ENCODE results near the gene COPB2. TPM values are rescaled to one million over a fixed set of nuclear protein-coding genes. Genes with fewer than 3 reads are reported as not detected.

COPB2 gene
- total RNA-seq, 4 donors from 2014 or later = 38.9 to 43.4 (median 42.1) TPM

DNA sequence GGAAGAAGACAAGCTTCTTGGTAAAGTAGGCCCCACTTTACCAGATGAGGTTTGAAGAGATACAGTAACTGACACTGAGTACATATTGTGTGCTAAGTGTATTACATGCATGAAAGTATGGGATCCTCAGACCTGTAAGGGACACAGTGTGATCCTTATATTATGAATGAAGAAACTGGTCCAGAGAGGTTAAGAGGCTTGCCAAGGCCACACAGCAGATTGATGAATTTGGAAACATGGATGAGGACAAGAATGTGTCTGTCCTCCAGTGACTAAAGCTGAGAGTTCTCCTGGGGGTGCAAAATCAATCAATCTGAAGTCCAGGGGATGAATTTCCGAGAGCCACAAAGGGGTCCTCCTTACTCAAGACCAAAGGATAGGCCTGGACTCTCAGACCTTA, 77.0 kb downstream of the COPB2 start:
- H3K27me3 ChIP-seq = peaks cover 0 to 2% (median 0%) of the 10 kb centered on the region in 3 donors
- no peak for DNase-seq
- intact Hi-C loops (cut with DNase I; ENCODE audit: low total_unique reads) (no loop called here), in situ Hi-C loops (cut with MboI; ENCODE audit: low sequenced_read_pairs in 4 of 4) (loop anchor here in 2 of 4 donors (25.0 kb wide), 2 partner anchors 200 to 375 kb away; partner anchors contain the start of genes FOXL2 (in 1 of the 2) and FOXL2NB (in 1 of the 2))
- no peak overlapping the region for H3K4me3 ChIP-seq
- TF ChIP-seq POLR2A (IDR thresholded peaks at IDR 0.05) = no peak
- TF ChIP-seq, protein P1, sequence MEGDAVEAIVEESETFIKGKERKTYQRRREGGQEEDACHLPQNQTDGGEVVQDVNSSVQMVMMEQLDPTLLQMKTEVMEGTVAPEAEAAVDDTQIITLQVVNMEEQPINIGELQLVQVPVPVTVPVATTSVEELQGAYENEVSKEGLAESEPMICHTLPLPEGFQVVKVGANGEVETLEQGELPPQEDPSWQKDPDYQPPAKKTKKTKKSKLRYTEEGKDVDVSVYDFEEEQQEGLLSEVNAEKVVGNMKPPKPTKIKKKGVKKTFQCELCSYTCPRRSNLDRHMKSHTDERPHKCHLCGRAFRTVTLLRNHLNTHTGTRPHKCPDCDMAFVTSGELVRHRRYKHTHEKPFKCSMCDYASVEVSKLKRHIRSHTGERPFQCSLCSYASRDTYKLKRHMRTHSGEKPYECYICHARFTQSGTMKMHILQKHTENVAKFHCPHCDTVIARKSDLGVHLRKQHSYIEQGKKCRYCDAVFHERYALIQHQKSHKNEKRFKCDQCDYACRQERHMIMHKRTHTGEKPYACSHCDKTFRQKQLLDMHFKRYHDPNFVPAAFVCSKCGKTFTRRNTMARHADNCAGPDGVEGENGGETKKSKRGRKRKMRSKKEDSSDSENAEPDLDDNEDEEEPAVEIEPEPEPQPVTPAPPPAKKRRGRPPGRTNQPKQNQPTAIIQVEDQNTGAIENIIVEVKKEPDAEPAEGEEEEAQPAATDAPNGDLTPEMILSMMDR (IDR thresholded peaks at IDR 0.05 in 4 of 5, conservative IDR thresholded peaks at IDR 0.05 in 1 of 5) = no peak
- no peaks in the 10 kb centered on the region for H3K4me1 ChIP-seq
- no peak for ATAC-seq
- H3K36me3 ChIP-seq = no peaks in the 10 kb centered on the region
- H3K9me3 ChIP-seq = no peaks in the 10 kb centered on the region
- no peak overlapping the region for H3K27ac ChIP-seq

GRCh38 chr3:139311557-139311956, 77.9 kb downstream of the COPB2 start:
- H3K9me3 ChIP-seq = no peaks in the 10 kb centered on the region
- H3K27ac ChIP-seq = no peak overlapping the region
- DNase-seq (no peak), ATAC-seq (no peak)
- H3K27me3 ChIP-seq = peaks cover 0 to 2% (median 0%) of the 10 kb centered on the region in 3 donors
- no peaks in the 10 kb centered on the region for H3K4me1 ChIP-seq
- intact Hi-C loops (cut with DNase I; ENCODE audit: low total_unique reads) (no loop called here), in situ Hi-C loops (cut with MboI; ENCODE audit: low sequenced_read_pairs in 4 of 4) (loop anchor here in 2 of 4 donors (25.0 kb wide), 2 partner anchors 199 to 374 kb away; partner anchors contain the start of genes FOXL2 (in 1 of the 2) and FOXL2NB (in 1 of the 2))
- no peak for TF ChIP-seq POLR2A (IDR thresholded peaks at IDR 0.05)
- TF ChIP-seq, protein P1 (IDR thresholded peaks at IDR 0.05 in 4 of 5, conservative IDR thresholded peaks at IDR 0.05 in 1 of 5) = no peak
- no peaks in the 10 kb centered on the region for H3K36me3 ChIP-seq
- H3K4me3 ChIP-seq = no peak overlapping the region

- Histone ChIP-seq H3K9me3 (no peaks in the 10 kb centered on the region), H3K4me1 (no peaks in the 10 kb centered on the region), H3K27me3 (peaks cover 0 to 2% (median 0%) of the 10 kb centered on the region in 3 donors), H3K36me3 (no peaks in the 10 kb centered on the region), H3K4me3 (no peak overlapping the region), H3K27ac (no peak overlapping the region)
- in situ Hi-C loops (cut with MboI; ENCODE audit: low sequenced_read_pairs in 4 of 4) (loop anchor here in 2 of 4 donors (25.0 kb wide), 2 partner anchors 198 to 373 kb away; partner anchors contain the start of genes FOXL2 (in 1 of the 2) and FOXL2NB (in 1 of the 2)), intact Hi-C loops (cut with DNase I; ENCODE audit: low total_unique reads) (no loop called here)
- DNase-seq (no peak), ATAC-seq (no peak)
- TF ChIP-seq, protein P1 (IDR thresholded peaks at IDR 0.05 in 4 of 5, conservative IDR thresholded peaks at IDR 0.05 in 1 of 5) = no peak
- no peak for TF ChIP-seq POLR2A (IDR thresholded peaks at IDR 0.05)
Measured at GRCh38 chr3:139310474-139310933, 78.9 kb downstream of the COPB2 start.

DNA sequence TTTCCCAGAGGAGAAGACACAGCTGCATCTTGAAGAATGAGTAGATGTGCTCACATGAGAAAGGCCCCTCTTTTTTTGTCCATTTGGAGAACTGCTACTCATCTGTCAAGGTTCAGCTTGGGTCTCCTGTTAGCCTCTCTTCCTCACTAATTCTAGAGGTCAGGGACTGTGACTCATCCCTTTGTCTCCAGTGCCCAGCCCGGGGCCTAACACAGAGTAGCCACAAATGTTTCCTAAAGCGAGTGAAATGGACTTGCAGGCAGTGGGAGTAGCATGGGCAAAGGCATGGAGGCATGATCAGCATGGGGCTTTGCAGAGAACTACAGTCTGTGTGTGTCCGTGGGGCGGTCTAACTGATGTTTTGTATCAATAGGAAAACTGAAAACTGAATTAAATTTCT, 79.6 kb downstream of the COPB2 start:
- in situ Hi-C loops (cut with MboI; ENCODE audit: low sequenced_read_pairs in 4 of 4) = loop anchor here in 2 of 4 donors (25.0 kb wide), 2 partner anchors 198 to 373 kb away; partner anchors contain the start of genes FOXL2 (in 1 of the 2) and FOXL2NB (in 1 of the 2)
- ATAC-seq = no peak
- H3K4me3 ChIP-seq = no peak overlapping the region

More for the DNA sequence above, 79.6 kb downstream of the COPB2 start:
- H3K9me3 ChIP-seq = no peaks in the 10 kb centered on the region
- H3K4me1 ChIP-seq = no peaks in the 10 kb centered on the region
- no peak for DNase-seq
- TF ChIP-seq, protein P1 (IDR thresholded peaks at IDR 0.05 in 4 of 5, conservative IDR thresholded peaks at IDR 0.05 in 1 of 5) = no peak
- TF ChIP-seq POLR2A (IDR thresholded peaks at IDR 0.05) = no peak
- intact Hi-C loops (cut with DNase I; ENCODE audit: low total_unique reads) = no loop called here
- no peaks in the 10 kb centered on the region for H3K36me3 ChIP-seq
- peaks cover 0 to 2% (median 0%) of the 10 kb centered on the region in 3 donors for H3K27me3 ChIP-seq
- H3K27ac ChIP-seq = no peak overlapping the region

All from gastrocnemius medialis (tissue), 4 donors.